HL-60 (cell line): ENCODE data around the gene ERP27.

Experiments used
- DNase-seq, 2 experiments: peaks; one replicate each; pipeline ENCODE4 v3.0.0-alpha.2; 2010 to 2020; ENCODE audit warnings: low read depth in 1 of 2, low spot score in 1 of 2
- H3K27ac ChIP-seq: fragments of 250-450 bp; sonication (Bioruptor Pico); replicated peaks from 2 replicates; pipeline ENCODE4 v1.5.1; 2020; ENCODE audit warnings: mild to moderate bottlenecking, moderate library complexity
- H3K27me3 ChIP-seq: fragments of 250-450 bp; sonication (Bioruptor Pico); 2 replicates; pipeline ENCODE4 v1.5.1; 2021; ENCODE audit warnings: mild to moderate bottlenecking, moderate library complexity; ENCODE audit not compliant: insufficient read depth, poor library complexity, severe bottlenecking
- H3K4me3 ChIP-seq: replicated peaks from 2 replicates; pipeline ENCODE4 v1.5.1; 2011; ENCODE audit warnings: mild to moderate bottlenecking, control low read depth, low read length; ENCODE audit not compliant: insufficient read depth
- CTCF ChIP-seq: IDR thresholded peaks from one replicate; pipeline ENCODE4 v1.5.1; 2011; ENCODE audit warnings: low read length, control low read depth, inconsistent platforms; ENCODE audit not compliant: insufficient read depth
- GABPA ChIP-seq: IDR thresholded peaks from 2 replicates; pipeline ENCODE4 v1.6.1; 2012; ENCODE audit warnings: low read depth
- POLR2AphosphoS5 ChIP-seq: IDR thresholded peaks from 2 replicates; pipeline ENCODE4 v1.6.1; 2012; ENCODE audit warnings: low read depth
- REST ChIP-seq: IDR thresholded peaks from 2 replicates; pipeline ENCODE4 v1.6.1; 2012; ENCODE audit warnings: low read depth; ENCODE audit not compliant: insufficient replicate concordance
- SPI1 ChIP-seq: IDR thresholded peaks from 2 replicates; pipeline ENCODE4 v1.6.1; 2012; ENCODE audit warnings: low read depth, mild to moderate bottlenecking, borderline replicate concordance

The ERP27 gene

GRCh38 chr12:14984766-14985285 is 46.5 kb upstream of the ERP27 start:
- TF ChIP-seq POLR2AphosphoS5: no peak
- no peak for TF ChIP-seq REST
- no peak for DNase-seq
- peak overlapping the region; percentile 90 for H3K27ac ChIP-seq
- H3K4me3 ChIP-seq: no peak overlapping the region
- no peaks in the 10 kb centered on the region for H3K27me3 ChIP-seq

GRCh38 chr12:14984036-14984435 is 45.7 kb upstream of the ERP27 start:
- DNase-seq: no peak
- peak overlapping the region; percentile 90 for H3K27ac ChIP-seq
- no peak for TF ChIP-seq POLR2AphosphoS5
- no peak for TF ChIP-seq GABPA
- no peak for TF ChIP-seq REST
- TF ChIP-seq CTCF: no peak
- H3K27me3 ChIP-seq: no peaks in the 10 kb centered on the region
- no peak overlapping the region for H3K4me3 ChIP-seq

- DNase-seq: peak in 1 of 2 experiments; percentile 80
Measured at GRCh38 chr12:14982991-14983390, 44.7 kb upstream of the ERP27 start.

GRCh38 chr12:14982562-14982961 is 44.2 kb upstream of the ERP27 start:
- peak; percentile 86 to 88 for DNase-seq
- peak overlapping the region; percentile 90 for H3K27ac ChIP-seq
- TF ChIP-seq GABPA: peak; percentile 31; the same call in 1 of the 2 replicates
- no peak for TF ChIP-seq SPI1

More at GRCh38 chr12:14982991-14983390, 44.7 kb upstream of the ERP27 start:
- peak overlapping the region; percentile 90 for H3K27ac ChIP-seq
- H3K4me3 ChIP-seq: peak overlapping the region; percentile 5; the same call in 1 of the 2 replicates
- H3K27me3 ChIP-seq: no peaks in the 10 kb centered on the region
- 0 out of 2 replicates have a peak, but pooled peaks have one; percentile 4 for TF ChIP-seq GABPA
- TF ChIP-seq POLR2AphosphoS5: no peak

GRCh38 chr12:14981049-14981448 is 42.7 kb upstream of the ERP27 start:
- Histone ChIP-seq H3K27me3 (no peaks in the 10 kb centered on the region), H3K4me3 (peak overlapping the region; percentile 53), H3K27ac (peak overlapping the region; percentile 90)
- peak; percentile 95 to 97 for DNase-seq
- TF ChIP-seq REST (peak; percentile 52), POLR2AphosphoS5 (peak; percentile 99), SPI1 (peak; percentile 81; the same call in 1 of the 2 replicates), CTCF (no peak), GABPA (no peak)

More at GRCh38 chr12:14982562-14982961, 44.2 kb upstream of the ERP27 start:
- Histone ChIP-seq H3K4me3 (peak overlapping the region; percentile 28), H3K27me3 (no peaks in the 10 kb centered on the region)
